Lung (tissue), 12 donors: ENCODE results near the gene TMCO6. TPM values are rescaled to one million over a fixed set of nuclear protein-coding genes. Genes with fewer than 3 reads are reported as not detected.
"Not testable (repeated sequence)": the region's sequence is repeated elsewhere in the genome, so short reads cannot be mapped to it uniquely, and the experiment has no call there.

ENCODE experiments used
- ATAC-seq: fragments of 200-7000 bp; cut with Tn5 transposase; one replicate; pipeline ENCODE4 v1.9.1; 2020; ENCODE audit warnings: moderate number of reproducible peaks; ENCODE audit not compliant: insufficient read depth, low FRiP score
- DNase-seq, 3 donors: peaks; one replicate each; pipeline ENCODE4 v3.0.0-alpha.2; 2013 to 2017
- H3K27ac ChIP-seq, 2 donors: one replicate each; pipeline ENCODE4 v1.5.1; 2013; ENCODE audit warnings: mild to moderate bottlenecking in 2 of 2, moderate library complexity in 2 of 2, control low read depth in 1 of 2, inconsistent platforms in 1 of 2, low read depth in 1 of 2, low read length in 1 of 2
- H3K27me3 ChIP-seq, 3 donors: one replicate each; pipeline ENCODE4 v1.5.1; 2013; ENCODE audit warnings: low read length in 2 of 3; ENCODE audit not compliant: control insufficient read depth in 3 of 3, insufficient read depth in 3 of 3
- H3K36me3 ChIP-seq, 4 donors: one replicate each; pipeline ENCODE4 v1.5.1; 2013; ENCODE audit warnings: low read length in 4 of 4, mild to moderate bottlenecking in 1 of 4, moderate library complexity in 1 of 4; ENCODE audit not compliant: control insufficient read depth in 4 of 4, insufficient read depth in 4 of 4
- H3K4me1 ChIP-seq, 5 donors: one replicate each; pipeline ENCODE4 v1.5.1; 2013; ENCODE audit warnings: low read length in 5 of 5, mild to moderate bottlenecking in 2 of 5, moderate library complexity in 1 of 5; ENCODE audit not compliant: control insufficient read depth in 5 of 5, insufficient read depth in 5 of 5
- H3K4me3 ChIP-seq: one replicate; pipeline ENCODE4 v1.5.1; 2013; ENCODE audit warnings: mild to moderate bottlenecking, control low read depth, moderate library complexity
- H3K9ac ChIP-seq, 2 donors: one replicate each; pipeline ENCODE4 v1.5.1; 2013; ENCODE audit warnings: low read length in 2 of 2, control low read depth in 1 of 2; ENCODE audit not compliant: insufficient read depth in 1 of 2
- H3K9me3 ChIP-seq, 4 donors: one replicate each; pipeline ENCODE4 v1.5.1; 2013; ENCODE audit warnings: low read length in 3 of 4, mild to moderate bottlenecking in 1 of 4, moderate library complexity in 1 of 4; ENCODE audit not compliant: control insufficient read depth in 4 of 4, insufficient read depth in 3 of 4
- CTCF ChIP-seq: IDR thresholded peaks from 2 replicates; pipeline ENCODE4 v1.5.1; 2012; ENCODE audit warnings: mild to moderate bottlenecking; ENCODE audit errors: control extremely low read depth, extremely low read depth
- WGBS, 2 donors: extraction: QIAGEN DNeasy Blood & Tissue Kit; methylation state at CpG; one replicate each; pipeline ENCODE4 v1.1.7; 2013; 5-methylcytosine and 5-hydroxymethylcytosine counted together
- polyA plus RNA-seq, 2 donors: library from polyadenylated mRNA; stranded (reverse); fragments of 200-250 nt; gene quantifications; one replicate each; pipeline ENCODE4 v1.2.1, GENCODE V29; 2013
- total RNA-seq, 2 donors: library from RNA; depleted of rRNA in 1 of 2; stranded (reverse); fragments of >200 nt in 1 of 2; gene quantifications; one replicate each; pipeline ENCODE4 v1.2.1, GENCODE V29; 2014 to 2021
- donor health status: control.
- donor health status: control.
- donor health status: Bipolar disorder and iron deficiency.
- donor health status: healthy.
- donor health status: DM: yes; HTN: yes; CAD: no.

Gene TMCO6
- total and polyA plus RNA-seq, 4 donors, result 9.0 to 25.8 (median 14.1) TPM

- Histone ChIP-seq H3K4me1 (peaks cover 0 to 10% (median 3%) of the 10 kb centered on the region in 5 donors), H3K9me3 (no peaks in the 10 kb centered on the region), H3K27ac (peak overlapping the region; percentile 91 to 96), H3K27me3 (no peaks in the 10 kb centered on the region), H3K36me3 (peaks cover 30 to 44% (median 39%) of the 10 kb centered on the region in 4 donors), H3K9ac (peak overlapping the region in 1 of 2 donors; percentile 78), H3K4me3 (peak overlapping the region; percentile 45)
- ATAC-seq (peak; percentile 4), DNase-seq (no peak)
- no peak for TF ChIP-seq CTCF
- 12 to 18% methylated on average over 18 of the region's 18 CpGs for WGBS, 2 donors
These were observed 24.7 kb downstream of the TMCO6 start for GRCh38 chr5:140664030-140664358.

- peak within 1 kb of the TSS; percentile 86 for H3K4me3 ChIP-seq
- H3K9me3 ChIP-seq, result no peaks in the 10 kb centered on the region
- 0 to 1% methylated on average over 52 to 54 of the region's 54 CpGs for WGBS, 2 donors
- ATAC-seq (peak; percentile 97), DNase-seq (peak; percentile 94 to 96 (median 95))
- peaks cover 31 to 46% (median 33%) of the 10 kb centered on the region in 4 donors for H3K36me3 ChIP-seq
- peaks cover 0 to 10% (median 3%) of the 10 kb centered on the region in 5 donors for H3K4me1 ChIP-seq
- peak within 1 kb of the TSS; percentile 91 to 96 for H3K27ac ChIP-seq
- TF ChIP-seq CTCF, result no peak
- peak within 1 kb of the TSS; percentile 33 to 78 for H3K9ac ChIP-seq
- H3K27me3 ChIP-seq, result no peaks in the 10 kb centered on the region
These were observed 25.3 kb downstream of the TMCO6 start, which contains the start of gene WDR55 for GRCh38 chr5:140664359-140665119. TSS of gene WDR55 (plus strand) at chr5:140664904. CDS start at chr5:140664913, 9 bp downstream.

GRCh38 chr5:140671035-140671434 lies 31.8 kb downstream of the TMCO6 start:
- WGBS, 2 donors, result 94 to 100% methylated on average over 4 of the region's 4 CpGs
- H3K4me1 ChIP-seq, H3K4me3 ChIP-seq, ATAC-seq, H3K27ac ChIP-seq, H3K9me3 ChIP-seq, H3K27me3 ChIP-seq, H3K9ac ChIP-seq, DNase-seq: not testable (repeated sequence)
- peaks cover 22 to 65% (median 26%) of the 10 kb centered on the region in 4 donors for H3K36me3 ChIP-seq

- Histone ChIP-seq H3K27me3 (no peaks in the 10 kb centered on the region), H3K4me3 (no peak overlapping the region), H3K9ac (no peak overlapping the region), H3K36me3 (peaks cover 28 to 68% (median 31%) of the 10 kb centered on the region in 4 donors), H3K27ac (no peak overlapping the region), H3K9me3 (no peaks in the 10 kb centered on the region), H3K4me1 (no peaks in the 10 kb centered on the region)
- TF ChIP-seq CTCF, result no peak
- 93 to 99% methylated on average over 5 to 6 of the region's 7 CpGs for WGBS, 2 donors
- DNase-seq, result no peak
- no peak for ATAC-seq
These were observed 32.3 kb downstream of the TMCO6 start for GRCh38 chr5:140671472-140672125.
